Heart right ventricle (tissue), 16 donors: Measurements from ENCODE around the gene TOGARAM2. TPM values are rescaled to one million over a fixed set of nuclear protein-coding genes. Genes with fewer than 3 reads are reported as not detected.

Experiments
- ATAC-seq, 8 donors: fragments of 200-7000 bp; cut with Tn5 transposase; one replicate each; pipeline ENCODE4 v1.9.1; 2020; ENCODE audit warnings: mild to moderate bottlenecking in 8 of 8, moderate library complexity in 8 of 8, moderate number of reproducible peaks in 1 of 8
- DNase-seq, 2 donors: peaks; one replicate each; pipeline ENCODE4 v3.0.0-alpha.2; 2020
- H3K27ac ChIP-seq, 10 donors: fragments of 200-600 bp; sonication (generic) in 2 of 10; one replicate each; pipeline versions ENCODE4 v1.5.0 to v1.8.0; 2020 to 2022; ENCODE audit warnings: mild to moderate bottlenecking in 3 of 10
- H3K27me3 ChIP-seq, 7 donors: fragments of 200-600 bp; one replicate each; pipeline ENCODE4 v1.8.0; 2021 to 2022; ENCODE audit warnings: mild to moderate bottlenecking in 2 of 7
- H3K36me3 ChIP-seq, 9 donors: fragments of 200-600 bp; sonication (generic) in 1 of 9; one replicate each; pipeline versions ENCODE4 v1.5.0 to v1.8.0; 2020 to 2022; ENCODE audit warnings: mild to moderate bottlenecking in 2 of 9
- H3K4me1 ChIP-seq, 9 donors: fragments of 200-600 bp; sonication (generic) in 1 of 9; one replicate each; pipeline versions ENCODE4 v1.5.0 to v1.8.0; 2020 to 2022; ENCODE audit warnings: mild to moderate bottlenecking in 4 of 9
- H3K4me3 ChIP-seq, 10 donors: fragments of 200-600 bp; sonication (generic) in 2 of 10; one replicate each; pipeline versions ENCODE4 v1.5.0 to v1.8.0; 2020 to 2022; ENCODE audit warnings: mild to moderate bottlenecking in 7 of 10, moderate library complexity in 2 of 10
- H3K9me3 ChIP-seq, 11 donors: fragments of 200-600 bp in 10 of 11; sonication (generic) in 2 of 11; one replicate each; pipeline versions ENCODE4 v1.5.0 to v1.8.0; 2013 to 2022; ENCODE audit warnings: mild to moderate bottlenecking in 2 of 11, control low read depth in 1 of 11, moderate library complexity in 1 of 11
- WGBS, 2 donors: extraction: QIAGEN DNeasy Blood & Tissue Kit; methylation state at CpG; one replicate each; pipeline ENCODE4 v1.1.7; 2013; ENCODE audit warnings: inconsistent platforms in 1 of 2; 5-methylcytosine and 5-hydroxymethylcytosine counted together
- intact Hi-C, 10 donors: fragments of 100-400 bp; cut with DNase I; formaldehyde crosslinking; loops; one replicate each; pipeline versions ENCODE4 v1.11.1 to v1.14.2; 2022
- polyA plus RNA-seq, 2 donors: library from polyadenylated mRNA; stranded (reverse); fragments of 200-250 nt; gene quantifications; one replicate each; pipeline ENCODE4 v1.2.3, GENCODE V29; 2013
- total RNA-seq, 10 donors: library from RNA; stranded (reverse); fragmentation: NEBNext Ultra II Directional in 3 of 10; extraction: Animal tissue kit (Norgen Biotek cat#: 25700) in 3 of 10; gene quantifications; one replicate each; pipeline versions ENCODE4 v1.2.1 to v1.2.4, GENCODE V29; 2021 to 2023
- TF ChIP-seq, protein P1 (sequence below), 9 donors: fragments of 200-600 bp; sonication (generic) in 2 of 9; IDR thresholded peaks; one replicate each; pipeline versions ENCODE4 v1.5.0 to v1.8.0; 2021 to 2022; ENCODE audit warnings: antibody characterized with exemption in 9 of 9, mild to moderate bottlenecking in 5 of 9, moderate library complexity in 1 of 9
- donor health status: Arrhythmogenic right ventricular cardiomyopathy.
- donor health status: ischemic (EF 13 %, LVEDD 7.1; RV severe dilation, severe dysfunction).
- donor health status: healthy with polysubstance abuse.
- donor health status: DM: no; HTN: yes; CAD: no.
- donor health status: DM: no; HTN: no; CAD: no.
- donor health status: ischemic (EF 25% LVEDD 6.9; RV normal size, moderate dysfunction).
- donor health status: ischemic (EF 25% LVEDD 5.7; RV mildly dilated, moderate dysfunction).
- donor health status: healthy.
- donor health status: DM: yes; HTN: yes; CAD: no.
- donor health status: Ischemic cardiomyopathy.
- donor health status: ischemic (EF 35%, LVEDD 5.7; RV mildly dilated, moderate dysfunction).
- donor health status: nonischemic (EF 11% LVEDD 7.7; RV severe dilation, severe dysfunction).
- donor health status: DM: yes; HTN: yes; CAD: no.
- donor health status: PGD.
- donor health status: ischemic (EF 29% LVEDD 5.4; RV normal size, mild dysfunction).
- donor health status: nonischemic (EF 23%, LVEDD 6.1; RV moderate dilation, normal function).

Gene TOGARAM2
- total and polyA plus RNA-seq, 12 donors: 1.4 to 68.3 (median 14.6) TPM

GRCh38 chr2:28982381-28982950 lies 1.4 kb downstream of the TOGARAM2 start:
- peak in 2 of 8 donors; percentile 8 to 17 for ATAC-seq
- intact Hi-C loops: loop anchor here in 1 of 10 donors (2.0 kb wide), 1 partner anchor 28 kb away; no protein-coding TSS in a partner anchor
- Histone ChIP-seq H3K27ac (peak overlapping the region in 4 of 10 donors; percentile 66 to 79 (median 72)), H3K4me3 (no peak overlapping the region), H3K9me3 (no peaks in the 10 kb centered on the region), H3K4me1 (peaks cover 0 to 26% (median 7%) of the 10 kb centered on the region in 9 donors), H3K36me3 (no peaks in the 10 kb centered on the region), H3K27me3 (no peaks in the 10 kb centered on the region)
- 75 to 82% methylated on average over 8 of the region's 8 CpGs for WGBS, 2 donors
- no peak for DNase-seq
- TF ChIP-seq, protein P1, sequence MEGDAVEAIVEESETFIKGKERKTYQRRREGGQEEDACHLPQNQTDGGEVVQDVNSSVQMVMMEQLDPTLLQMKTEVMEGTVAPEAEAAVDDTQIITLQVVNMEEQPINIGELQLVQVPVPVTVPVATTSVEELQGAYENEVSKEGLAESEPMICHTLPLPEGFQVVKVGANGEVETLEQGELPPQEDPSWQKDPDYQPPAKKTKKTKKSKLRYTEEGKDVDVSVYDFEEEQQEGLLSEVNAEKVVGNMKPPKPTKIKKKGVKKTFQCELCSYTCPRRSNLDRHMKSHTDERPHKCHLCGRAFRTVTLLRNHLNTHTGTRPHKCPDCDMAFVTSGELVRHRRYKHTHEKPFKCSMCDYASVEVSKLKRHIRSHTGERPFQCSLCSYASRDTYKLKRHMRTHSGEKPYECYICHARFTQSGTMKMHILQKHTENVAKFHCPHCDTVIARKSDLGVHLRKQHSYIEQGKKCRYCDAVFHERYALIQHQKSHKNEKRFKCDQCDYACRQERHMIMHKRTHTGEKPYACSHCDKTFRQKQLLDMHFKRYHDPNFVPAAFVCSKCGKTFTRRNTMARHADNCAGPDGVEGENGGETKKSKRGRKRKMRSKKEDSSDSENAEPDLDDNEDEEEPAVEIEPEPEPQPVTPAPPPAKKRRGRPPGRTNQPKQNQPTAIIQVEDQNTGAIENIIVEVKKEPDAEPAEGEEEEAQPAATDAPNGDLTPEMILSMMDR (IDR thresholded peaks at IDR 0.05): no peak

GRCh38 chr2:28986429-28986828 lies 5.3 kb downstream of the TOGARAM2 start:
- DNase-seq (no peak), ATAC-seq (no peak)
- intact Hi-C loops: no loop called here
- Histone ChIP-seq H3K36me3 (no peaks in the 10 kb centered on the region), H3K9me3 (no peaks in the 10 kb centered on the region), H3K4me3 (no peak overlapping the region), H3K27ac (no peak overlapping the region), H3K27me3 (no peaks in the 10 kb centered on the region), H3K4me1 (peaks cover 0 to 14% (median 4%) of the 10 kb centered on the region in 9 donors)
- TF ChIP-seq, protein P1 (IDR thresholded peaks at IDR 0.05): no peak
- 30 to 35% methylated on average over 4 of the region's 4 CpGs for WGBS, 2 donors

DNA sequence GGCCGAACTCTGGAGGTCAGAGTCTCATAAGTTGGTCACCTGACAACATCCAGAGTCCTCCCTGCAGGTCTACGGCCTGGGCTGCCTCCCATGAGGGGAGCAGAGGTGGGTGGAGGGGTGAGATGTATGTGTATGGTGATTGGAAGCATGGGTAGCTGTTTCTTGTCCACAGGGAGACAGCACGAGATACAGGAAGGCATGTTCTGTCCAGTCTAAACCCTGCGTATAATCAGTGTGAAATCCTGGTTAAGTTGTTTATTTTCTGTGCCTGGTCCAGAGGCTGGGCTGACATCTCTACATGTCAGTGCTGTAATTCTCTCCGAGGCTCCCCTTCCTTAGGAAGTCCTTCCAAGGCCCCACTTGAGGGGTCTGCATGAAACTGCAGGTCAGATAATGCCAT lies 8.9 kb downstream of the TOGARAM2 start:
- Histone ChIP-seq H3K4me3 (no peak overlapping the region), H3K27me3 (no peaks in the 10 kb centered on the region), H3K9me3 (no peaks in the 10 kb centered on the region), H3K27ac (no peak overlapping the region), H3K4me1 (peaks cover 0 to 11% (median 0%) of the 10 kb centered on the region in 9 donors), H3K36me3 (no peaks in the 10 kb centered on the region)
- ATAC-seq (no peak), DNase-seq (no peak)
- TF ChIP-seq, protein P1 (IDR thresholded peaks at IDR 0.05): no peak
- intact Hi-C loops: no loop called here
- 73 to 81% methylated on average over 5 of the region's 5 CpGs for WGBS, 2 donors

- no peaks in the 10 kb centered on the region for H3K36me3 ChIP-seq
- H3K4me1 ChIP-seq: peaks cover 0 to 11% (median 0%) of the 10 kb centered on the region in 9 donors
- H3K27ac ChIP-seq: no peak overlapping the region
- no peak overlapping the region for H3K4me3 ChIP-seq
- 79 to 84% methylated on average over 16 of the region's 16 CpGs for WGBS, 2 donors
- TF ChIP-seq, protein P1 (IDR thresholded peaks at IDR 0.05): no peak
- ATAC-seq (no peak), DNase-seq (no peak)
- no peaks in the 10 kb centered on the region for H3K27me3 ChIP-seq
- no peaks in the 10 kb centered on the region for H3K9me3 ChIP-seq
- intact Hi-C loops: no loop called here
Observed at GRCh38 chr2:28990445-28990844, 9.3 kb downstream of the TOGARAM2 start.
